GM12872 (cell line): ENCODE data around the gene SARS2.

Experiments used
- TF ChIP-seq, protein P1 (sequence below): IDR thresholded peaks from 3 replicates; pipeline ENCODE4 v1.5.1; 2011; ENCODE audit warnings: low read depth, mild to moderate bottlenecking, low read length, moderate library complexity; ENCODE audit not compliant: insufficient read depth

The SARS2 gene

DNA sequence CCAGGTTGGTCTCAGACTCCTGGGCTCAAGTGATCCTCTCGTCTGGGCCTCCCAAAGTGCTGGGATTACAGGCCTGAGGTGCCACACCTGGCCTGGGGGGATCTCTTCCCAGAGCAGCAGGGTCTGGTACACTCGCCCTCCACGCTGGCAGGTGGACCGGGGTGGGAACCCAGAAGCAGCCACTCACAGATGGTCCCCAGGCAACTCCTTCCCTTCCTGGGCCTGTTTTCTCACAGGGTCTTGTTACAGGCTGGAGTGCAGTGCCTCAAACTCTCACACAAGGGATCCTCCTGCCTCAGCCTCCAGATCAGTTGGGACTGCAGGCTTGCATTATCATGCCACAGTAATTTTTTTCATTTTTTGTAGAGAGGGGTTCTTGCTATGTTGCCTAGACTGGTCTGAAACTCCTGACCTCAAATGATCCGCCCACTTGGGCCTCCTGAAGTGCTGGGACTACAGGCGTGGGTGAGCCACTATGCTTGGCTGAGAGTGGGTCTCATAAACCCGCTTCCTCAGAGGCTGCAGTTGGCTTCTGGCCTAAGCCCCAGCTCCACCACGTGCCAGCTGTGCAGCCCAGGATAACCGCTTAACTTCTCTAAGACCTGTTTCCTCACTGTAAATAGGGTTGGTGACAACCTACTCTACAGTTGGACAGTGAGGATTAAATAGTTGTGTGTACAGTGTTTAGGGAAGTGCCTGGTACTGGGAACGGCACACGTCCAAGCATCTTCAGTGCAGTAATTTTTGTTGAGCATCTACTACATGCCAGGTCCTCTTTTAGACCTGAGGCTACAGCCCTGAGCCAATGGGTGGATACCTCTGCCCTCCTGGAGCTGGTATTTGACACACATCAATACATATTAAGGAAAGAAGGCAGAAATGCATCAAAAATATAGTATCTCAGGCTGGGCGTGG lies 17.7 kb downstream of the SARS2 start:
- TF ChIP-seq, protein P1, sequence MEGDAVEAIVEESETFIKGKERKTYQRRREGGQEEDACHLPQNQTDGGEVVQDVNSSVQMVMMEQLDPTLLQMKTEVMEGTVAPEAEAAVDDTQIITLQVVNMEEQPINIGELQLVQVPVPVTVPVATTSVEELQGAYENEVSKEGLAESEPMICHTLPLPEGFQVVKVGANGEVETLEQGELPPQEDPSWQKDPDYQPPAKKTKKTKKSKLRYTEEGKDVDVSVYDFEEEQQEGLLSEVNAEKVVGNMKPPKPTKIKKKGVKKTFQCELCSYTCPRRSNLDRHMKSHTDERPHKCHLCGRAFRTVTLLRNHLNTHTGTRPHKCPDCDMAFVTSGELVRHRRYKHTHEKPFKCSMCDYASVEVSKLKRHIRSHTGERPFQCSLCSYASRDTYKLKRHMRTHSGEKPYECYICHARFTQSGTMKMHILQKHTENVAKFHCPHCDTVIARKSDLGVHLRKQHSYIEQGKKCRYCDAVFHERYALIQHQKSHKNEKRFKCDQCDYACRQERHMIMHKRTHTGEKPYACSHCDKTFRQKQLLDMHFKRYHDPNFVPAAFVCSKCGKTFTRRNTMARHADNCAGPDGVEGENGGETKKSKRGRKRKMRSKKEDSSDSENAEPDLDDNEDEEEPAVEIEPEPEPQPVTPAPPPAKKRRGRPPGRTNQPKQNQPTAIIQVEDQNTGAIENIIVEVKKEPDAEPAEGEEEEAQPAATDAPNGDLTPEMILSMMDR, result no peak

DNA sequence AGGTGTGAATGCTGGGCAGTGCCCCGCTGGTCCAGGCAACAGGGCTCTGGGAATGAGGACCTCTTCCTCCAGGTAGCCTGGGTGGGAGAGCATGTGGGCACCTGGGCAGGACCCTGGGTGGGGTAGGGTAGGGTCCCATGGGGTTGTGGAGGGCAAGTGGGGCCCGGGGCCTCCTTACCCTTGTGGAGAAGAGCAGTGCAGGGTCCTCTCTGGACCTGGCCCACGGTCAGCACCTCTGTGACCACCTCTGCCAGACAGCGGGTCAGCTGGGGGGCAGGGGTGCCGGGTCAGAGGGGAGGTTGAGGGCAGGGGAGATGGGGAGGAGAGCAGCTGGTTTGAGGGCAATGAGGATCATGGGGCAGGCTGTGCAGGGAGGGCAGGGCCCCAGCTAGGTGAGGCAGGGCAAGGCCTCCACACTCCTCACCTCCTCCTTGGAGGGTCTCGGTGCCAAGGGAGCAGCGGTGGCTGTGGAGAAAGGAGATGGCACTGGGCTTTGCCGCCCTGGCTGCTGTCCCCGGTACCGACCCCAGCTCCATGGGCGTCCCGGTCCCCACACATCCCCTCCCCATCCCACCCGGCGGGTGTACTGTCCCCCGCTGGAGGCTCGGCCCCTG lies 19.1 kb downstream of the SARS2 start:
- TF ChIP-seq, protein P1, result no peak

DNA sequence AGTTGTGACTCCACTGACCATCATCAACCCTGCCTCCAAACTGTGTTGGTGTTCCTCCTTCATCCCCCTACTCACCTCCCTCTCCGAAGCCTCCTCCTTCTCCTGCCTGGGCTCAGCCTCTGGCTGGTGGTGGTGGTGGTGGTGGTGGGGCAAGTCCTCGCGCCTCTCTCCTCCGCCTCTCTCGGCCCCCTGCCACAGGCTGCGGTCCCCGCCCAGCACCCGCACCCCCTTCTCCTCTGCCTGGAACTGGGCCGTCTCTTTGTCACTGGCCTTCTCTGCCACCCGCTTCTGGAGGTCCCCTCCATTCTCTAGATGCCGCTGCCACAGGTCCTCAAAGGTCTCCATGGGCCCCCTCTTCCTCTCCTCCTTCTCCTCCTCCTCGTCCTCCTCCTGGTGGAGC lies 20.1 kb downstream of the SARS2 start:
- TF ChIP-seq, protein P1, result no peak

DNA sequence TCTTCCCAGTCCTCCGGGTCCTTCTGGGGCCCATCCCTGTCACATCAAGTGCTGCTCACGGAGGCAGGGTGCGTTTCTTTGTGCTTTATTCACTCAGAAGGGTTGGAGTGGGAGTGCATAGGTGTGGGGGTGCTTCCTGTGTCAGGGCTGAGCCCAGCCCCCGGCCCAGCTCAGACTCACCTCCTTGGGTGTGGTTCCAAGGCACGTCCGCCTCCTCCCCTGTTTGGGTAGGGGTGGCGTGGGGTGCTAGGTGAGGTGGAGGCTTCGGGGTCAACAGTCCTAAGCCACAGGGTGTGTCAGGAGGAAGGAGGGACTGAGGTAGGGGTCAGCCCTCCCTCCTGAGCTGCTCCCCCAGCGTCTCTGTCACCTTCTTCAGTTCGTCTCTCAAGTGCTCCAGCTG lies 21.7 kb downstream of the SARS2 start:
- TF ChIP-seq, protein P1, result no peak

DNA sequence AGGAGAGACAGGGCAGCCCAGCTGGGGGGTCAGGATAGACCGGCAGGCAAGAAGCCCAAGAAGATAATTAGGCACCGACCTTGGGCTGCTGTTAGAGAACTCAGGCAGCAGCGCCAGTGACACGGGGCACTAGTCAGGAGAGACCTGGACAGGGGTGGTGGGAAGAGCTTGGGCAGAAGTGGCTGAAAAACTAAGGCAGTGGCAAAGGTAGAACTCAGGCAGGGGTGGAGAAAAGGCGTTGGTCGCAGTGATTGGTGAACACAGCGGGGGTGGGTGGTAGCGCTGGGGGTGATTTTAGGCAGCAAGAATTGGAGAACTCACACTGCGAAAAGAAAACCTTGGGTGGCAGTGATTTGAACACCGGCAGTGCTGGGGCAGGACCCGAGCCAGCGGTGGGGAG lies 22.9 kb downstream of the SARS2 start:
- TF ChIP-seq, protein P1, result no peak

DNA sequence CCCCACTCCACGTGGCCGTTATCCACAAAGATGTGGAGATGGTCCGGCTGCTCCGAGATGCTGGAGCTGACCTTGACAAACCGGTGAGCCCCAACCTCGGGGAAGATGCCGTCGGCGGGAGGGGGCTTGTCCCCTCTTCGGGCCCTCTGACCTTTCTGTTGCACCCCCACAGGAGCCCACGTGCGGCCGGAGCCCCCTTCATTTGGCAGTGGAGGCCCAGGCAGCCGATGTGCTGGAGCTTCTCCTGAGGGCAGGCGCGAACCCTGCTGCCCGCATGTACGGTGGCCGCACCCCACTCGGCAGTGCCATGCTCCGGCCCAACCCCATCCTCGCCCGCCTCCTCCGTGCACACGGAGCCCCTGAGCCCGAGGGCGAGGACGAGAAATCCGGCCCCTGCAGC lies 23.3 kb downstream of the SARS2 start:
- TF ChIP-seq, protein P1, result no peak

DNA sequence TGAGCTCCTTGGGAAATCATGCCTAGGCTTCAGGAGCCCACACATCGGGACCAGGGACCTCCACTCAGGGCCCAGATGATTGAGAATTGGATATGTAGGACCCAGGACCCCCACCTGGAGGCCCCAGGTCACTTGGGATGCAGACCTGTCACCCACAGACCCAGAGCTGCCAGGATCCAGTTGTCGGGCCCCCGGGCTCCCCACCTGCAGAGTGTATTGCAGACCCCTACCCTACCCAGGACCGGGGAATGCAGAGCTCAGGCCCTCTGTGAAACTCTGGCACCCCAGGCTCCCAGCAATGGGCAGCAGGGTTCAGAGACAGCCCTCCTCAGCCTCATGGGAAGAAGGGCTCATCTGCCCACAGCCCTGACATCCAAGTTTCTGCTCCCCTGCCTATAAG lies 24.9 kb downstream of the SARS2 start:
- TF ChIP-seq, protein P1, result no peak
